ENCODE data around the gene KLRF1.

The KLRF1 gene

GRCh38 chr12:9820281-9820930, 6.9 kb upstream of the KLRF1 start:
- Histone ChIP-seq H3K9me2 (ENCODE audit: low read depth, low read length) (no peaks in the 10 kb centered on the region), H3K27ac (ENCODE audit: low read depth, low read length, poor library complexity, severe bottlenecking) (no peak overlapping the region), H3F3A (ENCODE audit: insufficient read depth, low read length) (no peaks in the 10 kb centered on the region), H3K79me2 (ENCODE audit: insufficient read depth, low read length) (no peaks in the 10 kb centered on the region), H3K4me1 (ENCODE audit: insufficient read depth, low read length, severe bottlenecking) (no peaks in the 10 kb centered on the region), H3K36me3 (ENCODE audit: insufficient read depth, low read length) (no peaks in the 10 kb centered on the region), H3K9me3 (ENCODE audit: low read length) (no peaks in the 10 kb centered on the region), H3K4me3 (ENCODE audit: low read depth, low read length, poor library complexity, severe bottlenecking) (no peak overlapping the region), H2AFZ (ENCODE audit: low read length) (no peak overlapping the region), H3K27me3 (ENCODE audit: insufficient read depth, low read length) (no peaks in the 10 kb centered on the region; the same call in none of the 2 replicates), H3K9ac (ENCODE audit: low read length) (no peak overlapping the region), H4K20me1 (ENCODE audit: insufficient read depth, low read length) (no peaks in the 10 kb centered on the region), H3K4me2 (ENCODE audit: low read length) (no peak overlapping the region)
- TF ChIP-seq CTCF (IDR thresholded peaks at IDR 0.05; ENCODE audit: low read length) (no peak), EZH2 (IDR thresholded peaks at IDR 0.05; ENCODE audit: borderline replicate concordance, low read length) (no peak)

- TF ChIP-seq EZH2 (IDR thresholded peaks at IDR 0.05; ENCODE audit: borderline replicate concordance, low read length), result no peak
These were observed 2.2 kb downstream of the KLRF1 start for GRCh38 chr12:9829483-9829882.

GRCh38 chr12:9829982-9830381, 2.7 kb downstream of the KLRF1 start:
- H3K27ac ChIP-seq (ENCODE audit: low read depth, low read length, poor library complexity, severe bottlenecking), result no peak overlapping the region
- H3K9ac ChIP-seq (ENCODE audit: low read length), result no peak overlapping the region
- H2AFZ ChIP-seq (ENCODE audit: low read length), result no peak overlapping the region
- no peaks in the 10 kb centered on the region for H3K27me3 ChIP-seq (ENCODE audit: insufficient read depth, low read length)
- no peak overlapping the region for H3K4me3 ChIP-seq (ENCODE audit: low read depth, low read length, poor library complexity, severe bottlenecking)
- no peaks in the 10 kb centered on the region for H3K36me3 ChIP-seq (ENCODE audit: insufficient read depth, low read length)
- no peaks in the 10 kb centered on the region for H3K4me1 ChIP-seq (ENCODE audit: insufficient read depth, low read length, severe bottlenecking)
- H3K9me2 ChIP-seq (ENCODE audit: low read depth, low read length), result no peaks in the 10 kb centered on the region
- TF ChIP-seq CTCF (IDR thresholded peaks at IDR 0.05; ENCODE audit: low read length) (no peak), EZH2 (IDR thresholded peaks at IDR 0.05; ENCODE audit: borderline replicate concordance, low read length) (no peak)
- no peaks in the 10 kb centered on the region for H3K9me3 ChIP-seq (ENCODE audit: low read length)
- no peak overlapping the region for H3K4me2 ChIP-seq (ENCODE audit: low read length)
- H4K20me1 ChIP-seq (ENCODE audit: insufficient read depth, low read length), result no peaks in the 10 kb centered on the region
- no peaks in the 10 kb centered on the region for H3F3A ChIP-seq (ENCODE audit: insufficient read depth, low read length)
- H3K79me2 ChIP-seq (ENCODE audit: insufficient read depth, low read length), result no peaks in the 10 kb centered on the region

More at GRCh38 chr12:9829483-9829882, 2.2 kb downstream of the KLRF1 start:
- Histone ChIP-seq H3F3A (ENCODE audit: insufficient read depth, low read length) (no peaks in the 10 kb centered on the region), H3K4me3 (ENCODE audit: low read depth, low read length, poor library complexity, severe bottlenecking) (no peak overlapping the region), H3K79me2 (ENCODE audit: insufficient read depth, low read length) (no peaks in the 10 kb centered on the region), H3K9me3 (ENCODE audit: low read length) (no peaks in the 10 kb centered on the region), H2AFZ (ENCODE audit: low read length) (no peak overlapping the region), H3K27ac (ENCODE audit: low read depth, low read length, poor library complexity, severe bottlenecking) (no peak overlapping the region), H3K9me2 (ENCODE audit: low read depth, low read length) (no peaks in the 10 kb centered on the region), H4K20me1 (ENCODE audit: insufficient read depth, low read length) (no peaks in the 10 kb centered on the region), H3K36me3 (ENCODE audit: insufficient read depth, low read length) (no peaks in the 10 kb centered on the region), H3K4me1 (ENCODE audit: insufficient read depth, low read length, severe bottlenecking) (no peaks in the 10 kb centered on the region), H3K27me3 (ENCODE audit: insufficient read depth, low read length) (no peaks in the 10 kb centered on the region), H3K9ac (ENCODE audit: low read length) (no peak overlapping the region), H3K4me2 (ENCODE audit: low read length) (no peak overlapping the region)

- Histone ChIP-seq H3K4me2 (ENCODE audit: low read length) (no peak overlapping the region), H3K9ac (ENCODE audit: low read length) (no peak overlapping the region), H3K36me3 (ENCODE audit: insufficient read depth, low read length) (no peaks in the 10 kb centered on the region), H2AFZ (ENCODE audit: low read length) (no peak overlapping the region), H3K79me2 (ENCODE audit: insufficient read depth, low read length) (no peaks in the 10 kb centered on the region), H3K9me3 (ENCODE audit: low read length) (no peaks in the 10 kb centered on the region), H3K27ac (ENCODE audit: low read depth, low read length, poor library complexity, severe bottlenecking) (no peak overlapping the region), H3K4me1 (ENCODE audit: insufficient read depth, low read length, severe bottlenecking) (no peaks in the 10 kb centered on the region), H3K27me3 (ENCODE audit: insufficient read depth, low read length) (no peaks in the 10 kb centered on the region), H3F3A (ENCODE audit: insufficient read depth, low read length) (no peaks in the 10 kb centered on the region), H3K4me3 (ENCODE audit: low read depth, low read length, poor library complexity, severe bottlenecking) (no peak overlapping the region), H3K9me2 (ENCODE audit: low read depth, low read length) (no peaks in the 10 kb centered on the region), H4K20me1 (ENCODE audit: insufficient read depth, low read length) (no peaks in the 10 kb centered on the region)
- TF ChIP-seq CTCF (IDR thresholded peaks at IDR 0.05; ENCODE audit: low read length), result no peak
- no peak for TF ChIP-seq EZH2 (IDR thresholded peaks at IDR 0.05; ENCODE audit: borderline replicate concordance, low read length)
These were observed 4.4 kb downstream of the KLRF1 start for GRCh38 chr12:9831720-9832119.

All from OCI-LY1 (cell line).